Islet precursor cell (in vitro differentiated cells): ENCODE data around the gene CLEC12A.
"Not testable (repeated sequence)": the region's sequence is repeated elsewhere in the genome, so short reads cannot be mapped to it uniquely, and the experiment has no call there.

ENCODE experiments used
- DNase-seq: peaks from one replicate; pipeline ENCODE4 v3.0.0-alpha.2; 2018

The CLEC12A gene

GRCh38 chr12:9971181-9971580, at the start of gene CLEC12A:
CLEC12A (plus strand) TSS chr12:9971409; CDS start chr12:9971597, 188 bp downstream.
- no peak for DNase-seq

GRCh38 chr12:9922429-9922828, 48.8 kb upstream of the CLEC12A start:
- no peak for DNase-seq

- no peak for DNase-seq
Observed at GRCh38 chr12:9925705-9926393, 45.4 kb upstream of the CLEC12A start.

- no peak for DNase-seq
Observed at GRCh38 chr12:9926876-9927275, 44.3 kb upstream of the CLEC12A start.

- DNase-seq: no peak
Observed at GRCh38 chr12:9928607-9929006, 42.6 kb upstream of the CLEC12A start.

GRCh38 chr12:9931245-9931644, 40.0 kb upstream of the CLEC12A start:
- no peak for DNase-seq

- no peak for DNase-seq
Observed at GRCh38 chr12:9932270-9932669, 38.9 kb upstream of the CLEC12A start, which contains the start of gene CLEC2A. CLEC2A (minus strand) TSS chr12:9932370; CDS start chr12:9932329, 41 bp downstream.

- DNase-seq: no peak
Observed at GRCh38 chr12:9933958-9934357, 37.3 kb upstream of the CLEC12A start.

- DNase-seq: no peak
Observed at GRCh38 chr12:9935026-9935425, 36.2 kb upstream of the CLEC12A start.

GRCh38 chr12:9936591-9936990, 34.6 kb upstream of the CLEC12A start:
- no peak for DNase-seq

- no peak for DNase-seq
Observed at GRCh38 chr12:9940375-9940774, 30.8 kb upstream of the CLEC12A start.

GRCh38 chr12:9941838-9942237, 29.4 kb upstream of the CLEC12A start:
- no peak for DNase-seq

- DNase-seq: no peak
Observed at GRCh38 chr12:9943240-9943639, 28.0 kb upstream of the CLEC12A start.

- no peak for DNase-seq
Observed at GRCh38 chr12:9944391-9944790, 26.8 kb upstream of the CLEC12A start.

GRCh38 chr12:9947674-9948073, 23.5 kb upstream of the CLEC12A start:
- DNase-seq: no peak

- no peak for DNase-seq
Observed at GRCh38 chr12:9948606-9949296, 22.5 kb upstream of the CLEC12A start.

GRCh38 chr12:9951026-9951675, 20.1 kb upstream of the CLEC12A start:
- no peak for DNase-seq

GRCh38 chr12:9952954-9953729, 18.1 kb upstream of the CLEC12A start:
- DNase-seq: not testable (repeated sequence)

- no peak for DNase-seq
Observed at GRCh38 chr12:9957834-9958233, 13.4 kb upstream of the CLEC12A start.

- DNase-seq: no peak
Observed at GRCh38 chr12:9960590-9960989, 10.6 kb upstream of the CLEC12A start.

- no peak for DNase-seq
Observed at GRCh38 chr12:9961106-9961505, 10.1 kb upstream of the CLEC12A start.

- DNase-seq: peak; percentile 69
Observed at GRCh38 chr12:9961901-9962300, 9.3 kb upstream of the CLEC12A start.

- no peak for DNase-seq
Observed at GRCh38 chr12:9969673-9970072, 1.5 kb upstream of the CLEC12A start.
